Activated B cell treated with CpG ODN at 0.5 μM for 24 hours (primary cell): ENCODE measurements around the gene NUP62CL. TPM values are rescaled to one million over a fixed set of nuclear protein-coding genes. Genes with fewer than 3 reads are reported as not detected.

Source experiments
- ATAC-seq: fragments of 200-7000 bp; cut with Tn5 transposase; one replicate; pipeline ENCODE4 v1.10.0; 2021; ENCODE audit warnings: low read depth, mild to moderate bottlenecking, moderate library complexity
- CTCF ChIA-PET: fragments of 350-600 bp; sonication (Branson Sonifier 250); formaldehyde crosslinking; loops from one replicate; lab custom pipeline; 2021; ENCODE audit warnings: antibody characterized with exemption; lab: Charles Lee
- POLR2A ChIA-PET: fragments of 350-600 bp; sonication (Branson Sonifier 250); formaldehyde crosslinking; loops from one replicate; lab custom pipeline; 2021; ENCODE audit warnings: antibody characterized with exemption; lab: Charles Lee
- DNase-seq: peaks from one replicate; pipeline ENCODE4 v3.0.0; 2022
- H3K27ac Mint-ChIP-seq: one replicate; pipeline ENCODE4 v1.8.0; 2020; ENCODE audit warnings: mixed read lengths
- H3K27me3 Mint-ChIP-seq: one replicate; pipeline ENCODE4 v1.8.0; 2021; ENCODE audit warnings: mixed read lengths
- H3K36me3 Mint-ChIP-seq: one replicate; pipeline ENCODE4 v1.8.0; 2021; ENCODE audit warnings: low read depth, mixed read lengths
- H3K4me1 Mint-ChIP-seq: one replicate; pipeline ENCODE4 v1.8.0; 2021; ENCODE audit warnings: mixed read lengths
- H3K4me3 Mint-ChIP-seq: one replicate; pipeline ENCODE4 v1.8.0; 2020; ENCODE audit warnings: mild to moderate bottlenecking, mixed read lengths
- H3K9me3 Mint-ChIP-seq: one replicate; pipeline ENCODE4 v1.8.0; 2020; ENCODE audit warnings: mixed read lengths
- intact Hi-C: fragments of 100-400 bp; cut with micrococcal nuclease; formaldehyde crosslinking; loops from one replicate; pipeline ENCODE4 v1.15.1; 2024
- total RNA-seq: library from RNA; stranded (reverse); gene quantifications from 2 replicates; pipeline ENCODE4 v1.2.3, GENCODE V29; 2022
- TF ChIP-seq, protein P1 (sequence below): fragments of 200-600 bp; IDR thresholded peaks from one replicate; pipeline ENCODE4 v1.8.0; 2022; ENCODE audit warnings: antibody characterized with exemption, mild to moderate bottlenecking

The NUP62CL gene
- total RNA-seq, 1 donor from 2014 or later: 1.4 TPM

GRCh38 chrX:107118322-107119147, 87.7 kb downstream of the NUP62CL start, which contains the start of gene RBM41:
TSS of gene RBM41 (minus strand) at chrX:107118822. CDS start at chrX:107118773, 49 bp downstream.
- H3K36me3 Mint-ChIP-seq: peaks cover 33% of the 10 kb centered on the region
- TF ChIP-seq, protein P1, sequence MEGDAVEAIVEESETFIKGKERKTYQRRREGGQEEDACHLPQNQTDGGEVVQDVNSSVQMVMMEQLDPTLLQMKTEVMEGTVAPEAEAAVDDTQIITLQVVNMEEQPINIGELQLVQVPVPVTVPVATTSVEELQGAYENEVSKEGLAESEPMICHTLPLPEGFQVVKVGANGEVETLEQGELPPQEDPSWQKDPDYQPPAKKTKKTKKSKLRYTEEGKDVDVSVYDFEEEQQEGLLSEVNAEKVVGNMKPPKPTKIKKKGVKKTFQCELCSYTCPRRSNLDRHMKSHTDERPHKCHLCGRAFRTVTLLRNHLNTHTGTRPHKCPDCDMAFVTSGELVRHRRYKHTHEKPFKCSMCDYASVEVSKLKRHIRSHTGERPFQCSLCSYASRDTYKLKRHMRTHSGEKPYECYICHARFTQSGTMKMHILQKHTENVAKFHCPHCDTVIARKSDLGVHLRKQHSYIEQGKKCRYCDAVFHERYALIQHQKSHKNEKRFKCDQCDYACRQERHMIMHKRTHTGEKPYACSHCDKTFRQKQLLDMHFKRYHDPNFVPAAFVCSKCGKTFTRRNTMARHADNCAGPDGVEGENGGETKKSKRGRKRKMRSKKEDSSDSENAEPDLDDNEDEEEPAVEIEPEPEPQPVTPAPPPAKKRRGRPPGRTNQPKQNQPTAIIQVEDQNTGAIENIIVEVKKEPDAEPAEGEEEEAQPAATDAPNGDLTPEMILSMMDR: no peak
- H3K4me1 Mint-ChIP-seq: peaks cover 26% of the 10 kb centered on the region
- H3K9me3 Mint-ChIP-seq: no peaks in the 10 kb centered on the region
- POLR2A ChIA-PET: interaction anchor here (0.7 kb wide), 1 partner anchor 972 kb away, joined by 3 read pairs; the partner anchor contains the start of gene PSMD10
- H3K4me3 Mint-ChIP-seq: peak within 1 kb of the TSS; percentile 100
- DNase-seq (peak; percentile 39), ATAC-seq (peak; percentile 99)
- CTCF ChIA-PET: no interaction called here
- intact Hi-C loops: loop anchor here (1.0 to 5.0 kb wide), 6 partner anchors 88 to 973 kb away; partner anchors contain the start of genes ATG4A, DNAAF6, MORC4 and NCBP2L
- H3K27me3 Mint-ChIP-seq: no peaks in the 10 kb centered on the region
- peak within 1 kb of the TSS; percentile 96 for H3K27ac Mint-ChIP-seq

DNA sequence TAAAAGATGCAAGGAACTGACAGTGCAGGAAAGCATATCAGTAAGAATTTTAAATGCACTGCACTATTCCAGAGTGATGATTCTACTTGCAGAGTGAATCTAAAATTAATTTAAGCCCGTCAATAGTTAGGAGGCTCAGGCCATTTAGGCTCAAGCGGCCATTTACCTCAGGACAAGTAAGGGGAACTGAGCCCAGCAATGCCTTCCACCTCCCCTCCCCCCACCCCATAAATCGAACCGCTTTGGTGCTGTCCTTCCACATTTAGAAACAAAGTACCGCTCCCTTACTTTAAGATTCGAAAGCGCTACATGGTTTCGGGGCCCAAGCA, 88.3 kb downstream of the NUP62CL start:
- intact Hi-C loops: loop anchor here (1.0 to 5.0 kb wide), 6 partner anchors 89 to 973 kb away; partner anchors contain the start of genes ATG4A, DNAAF6, MORC4 and NCBP2L
- Mint-ChIP-seq H3K9me3 (no peaks in the 10 kb centered on the region), H3K27ac (peak overlapping the region; percentile 96), H3K4me1 (peaks cover 28% of the 10 kb centered on the region), H3K36me3 (peaks cover 39% of the 10 kb centered on the region), H3K27me3 (no peaks in the 10 kb centered on the region), H3K4me3 (peak overlapping the region; percentile 100)
- no peak for DNase-seq
- ChIA-PET POLR2A (no interaction called here), CTCF (no interaction called here)
- no peak for ATAC-seq
- TF ChIP-seq, protein P1: no peak

DNA sequence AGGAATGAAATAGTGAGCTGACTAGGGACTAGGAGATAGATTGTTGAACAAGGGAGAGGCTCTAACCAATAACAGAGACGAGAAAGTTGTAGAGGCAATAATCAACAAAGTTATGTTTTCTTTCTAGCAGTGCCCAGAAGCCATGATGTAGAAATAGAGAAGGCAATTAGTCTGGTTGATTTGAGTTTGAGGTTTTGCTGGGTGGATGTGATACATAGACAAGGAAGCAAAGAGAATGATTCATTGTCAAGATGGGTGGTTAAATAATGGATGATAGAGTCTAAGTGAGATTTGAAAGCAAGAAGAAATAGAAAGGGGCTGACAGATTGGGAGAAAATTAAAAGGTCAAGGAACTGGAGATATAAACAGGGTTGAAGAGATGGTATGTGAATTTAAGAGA, 98.8 kb downstream of the NUP62CL start:
- DNase-seq (no peak), ATAC-seq (no peak)
- Mint-ChIP-seq H3K27me3 (no peaks in the 10 kb centered on the region), H3K36me3 (peaks cover 49% of the 10 kb centered on the region), H3K4me3 (no peak overlapping the region), H3K27ac (peak overlapping the region; percentile 10), H3K4me1 (peaks cover 13% of the 10 kb centered on the region), H3K9me3 (no peaks in the 10 kb centered on the region)
- ChIA-PET POLR2A (no interaction called here), CTCF (no interaction called here)
- intact Hi-C loops: no loop called here
- TF ChIP-seq, protein P1: no peak

DNA sequence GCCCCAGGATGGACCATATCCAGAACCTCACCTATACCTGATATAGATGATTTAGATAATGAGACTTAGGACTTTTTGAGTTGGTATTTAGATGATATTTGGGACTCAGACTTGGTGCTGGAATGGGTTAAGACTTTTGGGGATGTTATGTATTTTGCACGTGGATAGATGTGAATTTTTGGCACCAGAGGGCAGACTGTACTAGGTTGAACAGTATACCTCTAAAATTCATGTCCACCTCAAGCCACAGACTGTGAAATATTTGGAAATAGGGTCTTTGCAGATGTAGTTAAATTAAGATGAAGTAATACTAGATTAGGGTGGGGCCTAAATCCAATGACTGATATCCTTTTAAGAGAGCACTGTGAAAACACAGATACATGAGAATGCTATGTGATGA, 103.3 kb downstream of the NUP62CL start:
- TF ChIP-seq, protein P1: no peak
- ATAC-seq (no peak), DNase-seq (no peak)
- H3K4me3 Mint-ChIP-seq: no peak overlapping the region
- CTCF ChIA-PET: interaction anchor here (0.6 kb wide), 1 partner anchor 32 kb away, joined by 3 read pairs; no protein-coding TSS in a partner anchor
- POLR2A ChIA-PET: no interaction called here
- intact Hi-C loops: no loop called here
- no peaks in the 10 kb centered on the region for H3K27me3 Mint-ChIP-seq
- H3K36me3 Mint-ChIP-seq: peaks cover 48% of the 10 kb centered on the region
- no peak overlapping the region for H3K27ac Mint-ChIP-seq
- H3K9me3 Mint-ChIP-seq: no peaks in the 10 kb centered on the region
- peaks cover 8% of the 10 kb centered on the region for H3K4me1 Mint-ChIP-seq

GRCh38 chrX:107076158-107076557, 130.1 kb downstream of the NUP62CL start:
- ATAC-seq (no peak), DNase-seq (no peak)
- peaks cover 4% of the 10 kb centered on the region for H3K4me1 Mint-ChIP-seq
- POLR2A ChIA-PET: no interaction called here
- H3K36me3 Mint-ChIP-seq: peaks cover 24% of the 10 kb centered on the region
- H3K9me3 Mint-ChIP-seq: peaks cover 10% of the 10 kb centered on the region
- H3K4me3 Mint-ChIP-seq: no peak overlapping the region
- CTCF ChIA-PET: no interaction called here
- no peak overlapping the region for H3K27ac Mint-ChIP-seq
- intact Hi-C loops: no loop called here
- no peaks in the 10 kb centered on the region for H3K27me3 Mint-ChIP-seq
- TF ChIP-seq, protein P1: no peak
